KMS-11 (cell line): ENCODE data around the gene CTSH.

Experiments
- H2AFZ ChIP-seq: fragments of 200-600 bp; sonication (generic); 2 replicates; pipeline ENCODE4 v1.6.1; 2016; ENCODE audit warnings: antibody characterized with exemption, mixed run types, low read depth
- H3K27ac ChIP-seq: fragments of 200-600 bp; sonication (generic); 2 replicates; pipeline ENCODE4 v1.6.1; 2016; ENCODE audit warnings: mild to moderate bottlenecking, mixed run types
- H3K27me3 ChIP-seq: fragments of 200-600 bp; sonication (generic); 2 replicates; pipeline ENCODE4 v1.6.1; 2017; ENCODE audit warnings: mild to moderate bottlenecking, low read depth, mixed run types, moderate library complexity; ENCODE audit not compliant: insufficient read depth
- H3K36me3 ChIP-seq: fragments of 200-600 bp; sonication (generic); 2 replicates; pipeline ENCODE4 v1.6.1; 2017; ENCODE audit warnings: mild to moderate bottlenecking, mixed run types; ENCODE audit not compliant: insufficient read depth
- H3K4me1 ChIP-seq: fragments of 200-600 bp; sonication (generic); 2 replicates; pipeline ENCODE4 v1.6.1; 2016; ENCODE audit warnings: mild to moderate bottlenecking, low read depth, mixed run types; ENCODE audit not compliant: poor library complexity, severe bottlenecking
- H3K4me2 ChIP-seq: fragments of 200-600 bp; sonication (generic); 2 replicates; pipeline ENCODE4 v1.7.0; 2016; ENCODE audit warnings: mild to moderate bottlenecking, mixed run types
- H3K4me3 ChIP-seq: fragments of 200-600 bp; sonication (generic); IDR thresholded peaks from 2 replicates; pipeline ENCODE4 v1.6.1; 2017; ENCODE audit warnings: low read depth, low read length, mixed read lengths; ENCODE audit not compliant: insufficient read depth
- H3K79me2 ChIP-seq: fragments of 200-600 bp; sonication (generic); 2 replicates; pipeline ENCODE4 v1.6.1; 2016; ENCODE audit warnings: low read depth, mixed run types; ENCODE audit not compliant: insufficient read depth
- H3K9ac ChIP-seq: fragments of 200-600 bp; sonication (generic); 2 replicates; pipeline ENCODE4 v1.6.1; 2016; ENCODE audit warnings: mild to moderate bottlenecking, mixed run types
- H4K20me1 ChIP-seq: fragments of 200-600 bp; sonication (generic); 2 replicates; pipeline ENCODE4 v1.6.1; 2016; ENCODE audit warnings: mild to moderate bottlenecking, mixed run types; ENCODE audit not compliant: insufficient read depth
- CTCF ChIP-seq: fragments of 200-600 bp; sonication (generic); conservative IDR thresholded peaks from 2 replicates; pipeline ENCODE4 v1.6.1; 2017; ENCODE audit warnings: low read depth, mild to moderate bottlenecking, antibody characterized with exemption, low read length, moderate library complexity, mixed read lengths

CTSH gene

GRCh38 chr15:78875107-78875914, 69.5 kb downstream of the CTSH start:
- no peaks in the 10 kb centered on the region for H3K36me3 ChIP-seq
- H3K4me2 ChIP-seq: peak overlapping the region; percentile 81
- TF ChIP-seq CTCF: no peak
- H3K27ac ChIP-seq: peak overlapping the region; percentile 100; the same call in 1 of the 2 replicates
- H3K79me2 ChIP-seq: peaks cover 69% of the 10 kb centered on the region
- H4K20me1 ChIP-seq: peaks cover 57% of the 10 kb centered on the region
- no peak overlapping the region for H3K4me3 ChIP-seq
- H2AFZ ChIP-seq: no peak overlapping the region
- peak overlapping the region; percentile 100; the same call in 1 of the 2 replicates for H3K9ac ChIP-seq
- no peaks in the 10 kb centered on the region for H3K27me3 ChIP-seq
- peaks cover 59% of the 10 kb centered on the region for H3K4me1 ChIP-seq

GRCh38 chr15:78873793-78874765, 70.8 kb downstream of the CTSH start:
- no peak for TF ChIP-seq CTCF

GRCh38 chr15:78872972-78873792, 71.7 kb downstream of the CTSH start:
- H2AFZ ChIP-seq: peak overlapping the region; percentile 18; the same call in 1 of the 2 replicates
- peaks cover 37% of the 10 kb centered on the region for H3K4me1 ChIP-seq
- peaks cover 43% of the 10 kb centered on the region for H4K20me1 ChIP-seq

More at GRCh38 chr15:78873793-78874765, 70.8 kb downstream of the CTSH start:
- Histone ChIP-seq H4K20me1 (peaks cover 51% of the 10 kb centered on the region), H3K27ac (peak overlapping the region; percentile 100), H2AFZ (no peak overlapping the region), H3K4me1 (peaks cover 46% of the 10 kb centered on the region), H3K4me2 (peak overlapping the region; percentile 81), H3K36me3 (no peaks in the 10 kb centered on the region), H3K4me3 (no peak overlapping the region), H3K27me3 (no peaks in the 10 kb centered on the region), H3K79me2 (peaks cover 57% of the 10 kb centered on the region), H3K9ac (peak overlapping the region; percentile 100)

More at GRCh38 chr15:78872972-78873792, 71.7 kb downstream of the CTSH start:
- Histone ChIP-seq H3K4me3 (no peak overlapping the region), H3K79me2 (peaks cover 48% of the 10 kb centered on the region), H3K36me3 (no peaks in the 10 kb centered on the region), H3K9ac (peak overlapping the region; percentile 100), H3K4me2 (peak overlapping the region; percentile 81), H3K27ac (peak overlapping the region; percentile 100), H3K27me3 (no peaks in the 10 kb centered on the region)
- peak; percentile 41; the same call in 1 of the 2 replicates for TF ChIP-seq CTCF
